ENCODE results near the gene PFKL.

DNA sequence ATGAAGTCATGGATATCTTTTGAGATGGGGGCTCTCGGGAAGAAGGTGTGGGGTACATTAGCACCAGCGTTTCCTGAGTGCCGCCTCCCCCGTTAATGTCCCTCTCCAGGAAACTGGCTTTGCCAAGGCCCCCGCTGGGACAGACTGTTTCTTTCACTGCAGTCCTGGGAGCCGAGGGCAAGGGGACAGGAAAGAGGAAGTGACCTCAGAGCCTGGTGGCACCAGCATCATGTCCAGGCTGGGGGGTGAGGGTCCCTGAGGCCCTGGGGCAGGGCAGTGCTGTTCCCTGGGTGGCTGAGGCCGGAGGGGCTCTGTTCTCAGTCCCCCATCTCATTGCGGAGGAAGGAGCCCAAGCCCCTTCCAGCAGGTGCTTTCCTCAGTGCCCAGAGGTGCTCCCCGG lies 5.8 kb downstream of the PFKL start:
- TF ChIP-seq, protein P1, sequence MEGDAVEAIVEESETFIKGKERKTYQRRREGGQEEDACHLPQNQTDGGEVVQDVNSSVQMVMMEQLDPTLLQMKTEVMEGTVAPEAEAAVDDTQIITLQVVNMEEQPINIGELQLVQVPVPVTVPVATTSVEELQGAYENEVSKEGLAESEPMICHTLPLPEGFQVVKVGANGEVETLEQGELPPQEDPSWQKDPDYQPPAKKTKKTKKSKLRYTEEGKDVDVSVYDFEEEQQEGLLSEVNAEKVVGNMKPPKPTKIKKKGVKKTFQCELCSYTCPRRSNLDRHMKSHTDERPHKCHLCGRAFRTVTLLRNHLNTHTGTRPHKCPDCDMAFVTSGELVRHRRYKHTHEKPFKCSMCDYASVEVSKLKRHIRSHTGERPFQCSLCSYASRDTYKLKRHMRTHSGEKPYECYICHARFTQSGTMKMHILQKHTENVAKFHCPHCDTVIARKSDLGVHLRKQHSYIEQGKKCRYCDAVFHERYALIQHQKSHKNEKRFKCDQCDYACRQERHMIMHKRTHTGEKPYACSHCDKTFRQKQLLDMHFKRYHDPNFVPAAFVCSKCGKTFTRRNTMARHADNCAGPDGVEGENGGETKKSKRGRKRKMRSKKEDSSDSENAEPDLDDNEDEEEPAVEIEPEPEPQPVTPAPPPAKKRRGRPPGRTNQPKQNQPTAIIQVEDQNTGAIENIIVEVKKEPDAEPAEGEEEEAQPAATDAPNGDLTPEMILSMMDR (conservative IDR thresholded peaks at IDR 0.05 in 1 of 2, IDR thresholded peaks at IDR 0.05 in 1 of 2; ENCODE audit: low read depth in 1 of 2, low read length in 2 of 2), result no peak
- no peak for TF ChIP-seq EZH2 (IDR thresholded peaks at IDR 0.05; ENCODE audit: low read length, missing control alignments)
